OCI-LY7 (cell line): ENCODE results near the gene PURA.

Experiments used
- CTCF ChIP-seq: fragments of 200-600 bp; sonication (generic); conservative IDR thresholded peaks from 2 replicates; pipeline ENCODE4 v1.5.1; 2014; ENCODE audit warnings: mild to moderate bottlenecking, antibody characterized with exemption, low read length, moderate library complexity, mixed read lengths
- EZH2phosphoT487 ChIP-seq: fragments of 200-600 bp; sonication (generic); IDR thresholded peaks from 2 replicates; pipeline ENCODE4 v1.6.1; 2018; ENCODE audit warnings: low read depth, borderline replicate concordance, mild to moderate bottlenecking, mixed run types, antibody characterized with exemption, low read length, moderate library complexity, mixed read lengths

DNA sequence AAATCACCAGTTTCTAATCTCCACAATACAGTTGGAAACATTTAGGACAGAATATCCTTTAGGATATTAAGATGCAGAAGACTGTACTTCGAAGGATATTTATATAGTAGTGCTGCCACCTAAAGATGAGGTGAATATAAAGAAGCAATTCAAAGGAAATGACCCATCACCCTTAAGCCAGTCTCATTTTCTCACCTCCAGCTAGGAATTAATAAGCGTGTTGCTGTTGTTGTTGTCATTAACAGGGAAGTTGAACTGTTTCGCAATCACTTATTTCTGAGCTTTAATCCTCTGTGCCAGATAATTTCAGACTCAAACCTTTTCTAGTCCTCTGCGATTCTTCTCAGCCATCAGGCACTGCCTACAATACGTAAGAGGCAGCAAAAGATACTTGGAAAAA, 7.8 kb upstream of the PURA start:
- TF ChIP-seq EZH2phosphoT487 = no peak
- peak; percentile 57; the same call in 1 of the 2 replicates for TF ChIP-seq CTCF
